Left ventricle myocardium inferior (tissue), 1 donor: Measurements from ENCODE around the gene PDE4B. TPM values are rescaled to one million over a fixed set of nuclear protein-coding genes. Genes with fewer than 3 reads are reported as not detected.

Experiments used
- DNase-seq: peaks from one replicate; pipeline ENCODE4 v3.0.0-alpha.2; 2020
- H3K27ac ChIP-seq: fragments of 200-600 bp; replicated peaks from 2 replicates; pipeline ENCODE4 v1.8.0; 2021
- H3K27me3 ChIP-seq: fragments of 200-600 bp; 2 replicates; pipeline ENCODE4 v1.8.0; 2021; ENCODE audit warnings: low read depth
- H3K36me3 ChIP-seq: fragments of 200-600 bp; 2 replicates; pipeline ENCODE4 v1.8.0; 2021
- H3K4me1 ChIP-seq: fragments of 200-600 bp; 2 replicates; pipeline ENCODE4 v1.8.0; 2021
- H3K4me3 ChIP-seq: fragments of 200-600 bp; 2 replicates; pipeline ENCODE4 v1.8.0; 2021; ENCODE audit warnings: mild to moderate bottlenecking, moderate library complexity
- H3K9me3 ChIP-seq: fragments of 200-600 bp; replicated peaks from 2 replicates; pipeline ENCODE4 v1.8.0; 2021
- CTCF ChIP-seq: fragments of 200-600 bp; IDR thresholded peaks from 2 replicates; pipeline ENCODE4 v1.8.0; 2021; ENCODE audit warnings: antibody characterized with exemption, mild to moderate bottlenecking, borderline replicate concordance
- intact Hi-C: fragments of 100-400 bp; cut with micrococcal nuclease; formaldehyde crosslinking; loops from one replicate; pipeline ENCODE4 v1.11.0; 2022
- total RNA-seq: library from RNA; stranded (reverse); fragmentation: NEBNext Ultra II Directional; extraction: Animal tissue kit (Norgen Biotek cat#: 25700); gene quantifications from one replicate; pipeline ENCODE4 v1.2.1, GENCODE V29; 2021
- donor health status: DM: no; HTN: yes; CAD: no; lungs with severe emphysema.

Gene PDE4B
- total RNA-seq, 1 donor from 2014 or later = 3.5 TPM

GRCh38 chr1:65979136-65980044 is 186.7 kb downstream of the PDE4B start:
- intact Hi-C loops = no loop called here
- Histone ChIP-seq H3K27me3 (peaks cover 22% of the 10 kb centered on the region), H3K4me3 (no peak overlapping the region), H3K4me1 (no peaks in the 10 kb centered on the region), H3K27ac (no peak overlapping the region), H3K9me3 (peaks cover 23% of the 10 kb centered on the region), H3K36me3 (no peaks in the 10 kb centered on the region)
- DNase-seq = no peak
- no peak for TF ChIP-seq CTCF

- no peak for DNase-seq
- Histone ChIP-seq H3K4me1 (no peaks in the 10 kb centered on the region), H3K36me3 (no peaks in the 10 kb centered on the region), H3K4me3 (no peak overlapping the region), H3K27me3 (peaks cover 24% of the 10 kb centered on the region), H3K9me3 (peaks cover 16% of the 10 kb centered on the region), H3K27ac (no peak overlapping the region)
- no peak for TF ChIP-seq CTCF
- intact Hi-C loops = no loop called here
Measured at GRCh38 chr1:65980237-65980636, 187.5 kb downstream of the PDE4B start.

- no peak overlapping the region for H3K27ac ChIP-seq
- H3K4me3 ChIP-seq = no peak overlapping the region
- no peaks in the 10 kb centered on the region for H3K9me3 ChIP-seq
- no peak for DNase-seq
- no peak for TF ChIP-seq CTCF
- H3K36me3 ChIP-seq = no peaks in the 10 kb centered on the region
- H3K4me1 ChIP-seq = no peaks in the 10 kb centered on the region
- intact Hi-C loops = no loop called here
- peaks cover 22% of the 10 kb centered on the region for H3K27me3 ChIP-seq
Measured at GRCh38 chr1:65983500-65983899, 190.8 kb downstream of the PDE4B start.

GRCh38 chr1:65985393-65986066 is 192.8 kb downstream of the PDE4B start:
- Histone ChIP-seq H3K27me3 (peaks cover 21% of the 10 kb centered on the region), H3K27ac (no peak overlapping the region), H3K4me3 (no peak overlapping the region), H3K4me1 (no peaks in the 10 kb centered on the region), H3K9me3 (no peaks in the 10 kb centered on the region), H3K36me3 (no peaks in the 10 kb centered on the region)
- TF ChIP-seq CTCF = no peak
- no peak for DNase-seq
- intact Hi-C loops = no loop called here

- no peak overlapping the region for H3K27ac ChIP-seq
- no peaks in the 10 kb centered on the region for H3K36me3 ChIP-seq
- no peak for TF ChIP-seq CTCF
- no peak for DNase-seq
- no peaks in the 10 kb centered on the region for H3K9me3 ChIP-seq
- H3K4me3 ChIP-seq = no peak overlapping the region
- intact Hi-C loops = no loop called here
- H3K27me3 ChIP-seq = peaks cover 21% of the 10 kb centered on the region
- H3K4me1 ChIP-seq = no peaks in the 10 kb centered on the region
Measured at GRCh38 chr1:65986146-65986545, 193.5 kb downstream of the PDE4B start.
